Chondrocyte (in vitro differentiated cells): ENCODE measurements around the gene DENND1B. TPM values are rescaled to one million over a fixed set of nuclear protein-coding genes. Genes with fewer than 3 reads are reported as not detected.

ENCODE experiments used
- DNase-seq: peaks from one replicate; pipeline ENCODE4 v3.0.0; 2021; ENCODE audit warnings: mixed read lengths, low spot score
- H3K27ac Mint-ChIP-seq: one replicate; pipeline ENCODE4 v1.8.0; 2021; ENCODE audit warnings: mild to moderate bottlenecking, moderate library complexity, mixed read lengths; ENCODE audit not compliant: unreplicated experiment
- H3K27me3 Mint-ChIP-seq: 2 replicates; pipeline ENCODE4 v1.8.0; 2021; ENCODE audit warnings: low read depth, mixed read lengths
- H3K36me3 Mint-ChIP-seq: 2 replicates; pipeline ENCODE4 v1.8.0; 2021; ENCODE audit warnings: low read depth, mixed read lengths
- H3K4me1 Mint-ChIP-seq: 2 replicates; pipeline ENCODE4 v1.8.0; 2021; ENCODE audit warnings: low read depth, mild to moderate bottlenecking, mixed read lengths
- H3K4me3 Mint-ChIP-seq: one replicate; pipeline ENCODE4 v1.8.0; 2021; ENCODE audit warnings: mild to moderate bottlenecking, moderate library complexity, mixed read lengths; ENCODE audit not compliant: unreplicated experiment
- H3K9me3 Mint-ChIP-seq: 2 replicates; pipeline ENCODE4 v1.8.0; 2021; ENCODE audit warnings: low read depth, mixed read lengths
- CTCF ChIP-seq: fragments of 200-600 bp; sonication (generic); IDR thresholded peaks from 2 replicates; pipeline ENCODE4 v1.5.0; 2021; ENCODE audit warnings: antibody characterized with exemption, mild to moderate bottlenecking, moderate library complexity
- total RNA-seq: library from RNA; stranded (reverse); gene quantifications from 3 replicates; pipeline ENCODE4 v1.2.1, GENCODE V29; 2021

Gene DENND1B
- total RNA-seq, 1 donor from 2014 or later, result 10.9 TPM

DNA sequence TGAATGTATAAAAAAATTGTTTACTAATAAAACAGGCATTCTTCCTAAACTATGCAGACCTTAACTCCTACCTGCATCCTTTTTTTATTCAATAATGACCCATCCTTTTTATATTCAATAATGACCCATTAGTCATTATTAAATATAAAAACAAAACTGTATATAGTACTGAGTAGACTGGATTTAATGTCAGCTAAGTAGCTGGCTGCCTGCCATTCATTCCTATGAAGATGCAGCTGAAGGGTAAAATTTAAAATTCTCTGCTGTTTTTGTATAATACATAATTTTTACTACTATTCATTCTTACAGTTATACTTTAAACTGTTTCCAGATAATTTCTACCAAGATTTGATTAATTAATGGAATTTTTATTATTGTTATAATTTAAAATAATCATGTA lies 79.3 kb downstream of the DENND1B start:
- no peak overlapping the region for H3K4me3 Mint-ChIP-seq
- H3K27me3 Mint-ChIP-seq, result no peaks in the 10 kb centered on the region
- DNase-seq, result no peak
- TF ChIP-seq CTCF, result no peak
- peaks cover 31% of the 10 kb centered on the region for H3K4me1 Mint-ChIP-seq
- peaks cover 7% of the 10 kb centered on the region for H3K36me3 Mint-ChIP-seq
- no peak overlapping the region for H3K27ac Mint-ChIP-seq
- H3K9me3 Mint-ChIP-seq, result peaks cover 11% of the 10 kb centered on the region

GRCh38 chr1:197692965-197693364 lies 82.3 kb downstream of the DENND1B start:
- peaks cover 26% of the 10 kb centered on the region for H3K4me1 Mint-ChIP-seq
- peaks cover 11% of the 10 kb centered on the region for H3K9me3 Mint-ChIP-seq
- H3K27ac Mint-ChIP-seq, result no peak overlapping the region
- TF ChIP-seq CTCF, result peak; percentile 74
- H3K27me3 Mint-ChIP-seq, result no peaks in the 10 kb centered on the region
- H3K4me3 Mint-ChIP-seq, result no peak overlapping the region
- no peak for DNase-seq
- H3K36me3 Mint-ChIP-seq, result peaks cover 14% of the 10 kb centered on the region

- H3K27me3 Mint-ChIP-seq, result no peaks in the 10 kb centered on the region
- TF ChIP-seq CTCF, result no peak
- peaks cover 15% of the 10 kb centered on the region for H3K36me3 Mint-ChIP-seq
- H3K4me3 Mint-ChIP-seq, result no peak overlapping the region
- no peak overlapping the region for H3K27ac Mint-ChIP-seq
- no peak for DNase-seq
- H3K4me1 Mint-ChIP-seq, result peaks cover 14% of the 10 kb centered on the region
- H3K9me3 Mint-ChIP-seq, result peaks cover 13% of the 10 kb centered on the region
Observed at GRCh38 chr1:197691816-197692215, 83.5 kb downstream of the DENND1B start.

GRCh38 chr1:197690074-197690473 lies 85.2 kb downstream of the DENND1B start:
- Mint-ChIP-seq H3K4me3 (no peak overlapping the region), H3K27ac (no peak overlapping the region), H3K4me1 (peaks cover 19% of the 10 kb centered on the region), H3K9me3 (peaks cover 13% of the 10 kb centered on the region), H3K27me3 (no peaks in the 10 kb centered on the region), H3K36me3 (peaks cover 15% of the 10 kb centered on the region)
- DNase-seq, result no peak
- no peak for TF ChIP-seq CTCF

- no peak overlapping the region for H3K27ac Mint-ChIP-seq
- TF ChIP-seq CTCF, result no peak
- H3K36me3 Mint-ChIP-seq, result peaks cover 15% of the 10 kb centered on the region
- no peak for DNase-seq
- H3K9me3 Mint-ChIP-seq, result peaks cover 13% of the 10 kb centered on the region
- peaks cover 27% of the 10 kb centered on the region for H3K4me1 Mint-ChIP-seq
- no peak overlapping the region for H3K4me3 Mint-ChIP-seq
- no peaks in the 10 kb centered on the region for H3K27me3 Mint-ChIP-seq
Observed at GRCh38 chr1:197688233-197688632, 87.0 kb downstream of the DENND1B start.
